Measurements from ENCODE around the gene CDC25A. TPM values are rescaled to one million over a fixed set of nuclear protein-coding genes. Genes with fewer than 3 reads are reported as not detected.

Gene CDC25A
- total RNA-seq, 1 donor from 2014 or later: 1.8 TPM

GRCh38 chr3:48190911-48191310, 2.7 kb upstream of the CDC25A start:
- intact Hi-C loops (cut with micrococcal nuclease): no loop called here
- DNase-seq: no peak
- no peak overlapping the region for H3K27ac Mint-ChIP-seq
- no peak for ATAC-seq (ENCODE audit: low read depth)
- TF ChIP-seq CTCF (IDR thresholded peaks at IDR 0.05): no peak
- POLR2A ChIA-PET: interaction anchor here (1.4 kb wide), 1 partner anchor 50 kb away, joined by 4 read pairs; the partner anchor contains the start of gene ZNF589
- no peaks in the 10 kb centered on the region for H3K36me3 Mint-ChIP-seq (ENCODE audit: low read depth)
- H3K9me3 Mint-ChIP-seq: no peaks in the 10 kb centered on the region
- no peak overlapping the region for H3K4me3 Mint-ChIP-seq
- peaks cover 16% of the 10 kb centered on the region for H3K4me1 Mint-ChIP-seq
- peaks cover 8% of the 10 kb centered on the region for H3K27me3 Mint-ChIP-seq
- CTCF ChIA-PET: no interaction called here

GRCh38 chr3:48189321-48189720, 1.1 kb upstream of the CDC25A start:
- ATAC-seq (ENCODE audit: low read depth): no peak
- DNase-seq: no peak
- Mint-ChIP-seq H3K36me3 (ENCODE audit: low read depth) (no peaks in the 10 kb centered on the region), H3K9me3 (no peaks in the 10 kb centered on the region), H3K27me3 (peaks cover 9% of the 10 kb centered on the region), H3K4me1 (peaks cover 15% of the 10 kb centered on the region), H3K27ac (no peak overlapping the region), H3K4me3 (peak overlapping the region; percentile 24)
- intact Hi-C loops (cut with micrococcal nuclease): loop anchor here (5.0 kb wide), 1 partner anchor 978 kb away; the partner anchor contains the start of gene CCDC71
- ChIA-PET POLR2A (interaction anchor here (0.6 to 1.0 kb wide), 3 partner anchors 52 to 1145 kb away, joined by 3 read pairs; partner anchors contain the start of gene ZNF589), CTCF (no interaction called here)
- TF ChIP-seq CTCF (IDR thresholded peaks at IDR 0.05): no peak

GRCh38 chr3:48187579-48188265, 495 bp downstream of the CDC25A start:
- Mint-ChIP-seq H3K27ac (no peak overlapping the region), H3K36me3 (ENCODE audit: low read depth) (no peaks in the 10 kb centered on the region), H3K9me3 (no peaks in the 10 kb centered on the region), H3K27me3 (peaks cover 9% of the 10 kb centered on the region), H3K4me3 (peak overlapping the region; percentile 88), H3K4me1 (peaks cover 13% of the 10 kb centered on the region)
- ChIA-PET POLR2A (interaction anchor here (1.2 to 1.8 kb wide), 5 partner anchors 53 to 278 kb away, joined by 3 to 13 read pairs (median 4); partner anchors contain the start of gene ATRIP), CTCF (no interaction called here)
- DNase-seq (peak; percentile 42), ATAC-seq (ENCODE audit: low read depth) (peak; percentile 3)
- TF ChIP-seq CTCF (IDR thresholded peaks at IDR 0.05): no peak
- intact Hi-C loops (cut with micrococcal nuclease): loop anchor here (1.0 to 5.0 kb wide), 3 partner anchors 54 to 980 kb away; partner anchors contain the start of genes CCDC71 and ZNF589

- peak overlapping the region; percentile 76 for H3K4me3 Mint-ChIP-seq
- H3K27me3 Mint-ChIP-seq: peaks cover 9% of the 10 kb centered on the region
- no peak overlapping the region for H3K27ac Mint-ChIP-seq
- intact Hi-C loops (cut with micrococcal nuclease): loop anchor here (5.0 kb wide), 1 partner anchor 980 kb away; the partner anchor contains the start of gene CCDC71
- no peaks in the 10 kb centered on the region for H3K9me3 Mint-ChIP-seq
- ChIA-PET POLR2A (interaction anchor here (1.8 kb wide), 2 partner anchors 53 to 99 kb away, joined by 5 to 13 read pairs; no protein-coding TSS in a partner anchor), CTCF (no interaction called here)
- ATAC-seq (ENCODE audit: low read depth) (no peak), DNase-seq (no peak)
- H3K4me1 Mint-ChIP-seq: peaks cover 13% of the 10 kb centered on the region
- TF ChIP-seq CTCF (IDR thresholded peaks at IDR 0.05): no peak
- no peaks in the 10 kb centered on the region for H3K36me3 Mint-ChIP-seq (ENCODE audit: low read depth)
Observed at GRCh38 chr3:48187301-48187578, 977 bp downstream of the CDC25A start.

GRCh38 chr3:48186631-48187300, 1.5 kb downstream of the CDC25A start:
- intact Hi-C loops (cut with micrococcal nuclease): loop anchor here (5.0 kb wide), 1 partner anchor 981 kb away; the partner anchor contains the start of gene CCDC71
- DNase-seq (no peak), ATAC-seq (ENCODE audit: low read depth) (no peak)
- no peaks in the 10 kb centered on the region for H3K9me3 Mint-ChIP-seq
- ChIA-PET CTCF (no interaction called here), POLR2A (no interaction called here)
- no peak overlapping the region for H3K27ac Mint-ChIP-seq
- H3K27me3 Mint-ChIP-seq: peaks cover 9% of the 10 kb centered on the region
- TF ChIP-seq CTCF (IDR thresholded peaks at IDR 0.05): no peak
- H3K36me3 Mint-ChIP-seq (ENCODE audit: low read depth): no peaks in the 10 kb centered on the region
- peak overlapping the region; percentile 76 for H3K4me3 Mint-ChIP-seq
- H3K4me1 Mint-ChIP-seq: peaks cover 13% of the 10 kb centered on the region

Measured in activated B cell treated with CpG ODN at 0.5 μM for 24 hours (primary cell).